Myocyte (in vitro differentiated cells): ENCODE results near the gene KIF26A. TPM values are rescaled to one million over a fixed set of nuclear protein-coding genes. Genes with fewer than 3 reads are reported as not detected.
"Not testable (repeated sequence)": the region's sequence is repeated elsewhere in the genome, so short reads cannot be mapped to it uniquely, and the experiment has no call there.

ENCODE experiments used
- DNase-seq: peaks from one replicate; pipeline ENCODE4 v3.0.0-alpha.2; 2012; ENCODE audit warnings: low read depth
- total RNA-seq: library from RNA; depleted of rRNA; stranded (reverse); fragments of >200 nt; gene quantifications from 2 replicates; pipeline ENCODE4 v1.2.3, GENCODE V29; 2014

KIF26A gene
- total RNA-seq, 1 donor from 2014 or later = not detected

DNA sequence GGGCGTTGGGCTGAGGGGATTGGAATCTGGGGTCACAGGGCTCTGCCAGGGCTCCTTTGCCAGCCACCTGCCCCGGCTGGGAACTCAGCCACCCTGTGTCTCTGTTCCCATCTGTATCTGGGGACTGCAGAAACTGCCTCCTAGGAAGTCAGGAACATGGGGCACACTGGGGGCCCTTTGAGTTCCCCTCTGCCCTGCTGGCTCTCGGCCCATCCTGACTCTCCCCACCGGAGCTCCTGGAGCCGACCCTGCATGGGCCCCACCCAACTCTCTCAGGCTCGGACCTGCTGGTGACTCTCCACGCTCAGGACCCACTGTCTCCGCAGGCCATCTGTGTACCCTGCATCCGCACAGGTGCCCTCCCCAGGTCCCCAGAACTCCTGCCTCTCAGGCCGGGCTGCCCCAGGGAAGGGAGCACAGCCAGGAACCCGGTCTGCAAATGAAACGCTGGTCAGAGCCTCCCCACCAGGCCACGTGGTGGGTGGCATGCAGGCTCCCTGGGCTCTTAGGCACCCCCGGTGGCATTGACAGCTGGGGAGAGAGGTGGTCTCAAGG is 82.8 kb downstream of the KIF26A start:
- no peak for DNase-seq

DNA sequence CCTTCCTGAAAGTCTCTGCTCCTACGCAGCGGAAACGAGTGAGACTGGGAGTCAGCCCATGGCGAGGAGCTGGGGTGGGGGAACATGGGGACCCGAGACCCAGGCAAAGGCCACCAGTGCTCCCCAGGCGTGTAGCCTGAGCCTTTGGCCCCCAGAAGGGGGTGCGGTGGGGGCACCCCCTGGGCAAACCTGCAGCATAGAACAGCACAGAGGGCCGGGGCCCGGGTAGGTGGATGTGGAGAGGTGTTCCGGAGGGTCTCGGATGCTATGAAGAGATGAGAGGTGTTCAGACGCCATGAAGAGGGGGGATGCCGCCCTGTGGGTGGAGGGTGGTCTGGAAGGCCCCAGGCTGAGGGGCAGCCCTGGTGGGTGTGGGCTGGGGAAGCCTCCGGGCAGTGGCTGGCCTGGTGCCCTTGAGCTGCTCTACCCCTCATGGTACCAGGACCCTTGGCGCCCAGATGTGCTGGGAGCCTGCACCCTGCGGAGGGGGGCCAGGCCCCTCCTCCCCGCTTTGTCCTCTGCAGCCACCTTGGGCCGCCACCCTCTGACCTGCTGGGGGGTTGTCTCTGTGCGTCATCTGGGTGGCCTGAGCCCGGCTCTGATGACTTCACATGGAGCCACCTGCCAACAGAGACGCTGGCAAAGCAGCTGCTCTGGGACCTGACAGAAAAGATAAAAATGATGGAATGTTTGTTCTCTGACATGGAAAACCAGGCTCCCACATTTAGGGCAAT is 83.4 kb downstream of the KIF26A start:
- DNase-seq = no peak

DNA sequence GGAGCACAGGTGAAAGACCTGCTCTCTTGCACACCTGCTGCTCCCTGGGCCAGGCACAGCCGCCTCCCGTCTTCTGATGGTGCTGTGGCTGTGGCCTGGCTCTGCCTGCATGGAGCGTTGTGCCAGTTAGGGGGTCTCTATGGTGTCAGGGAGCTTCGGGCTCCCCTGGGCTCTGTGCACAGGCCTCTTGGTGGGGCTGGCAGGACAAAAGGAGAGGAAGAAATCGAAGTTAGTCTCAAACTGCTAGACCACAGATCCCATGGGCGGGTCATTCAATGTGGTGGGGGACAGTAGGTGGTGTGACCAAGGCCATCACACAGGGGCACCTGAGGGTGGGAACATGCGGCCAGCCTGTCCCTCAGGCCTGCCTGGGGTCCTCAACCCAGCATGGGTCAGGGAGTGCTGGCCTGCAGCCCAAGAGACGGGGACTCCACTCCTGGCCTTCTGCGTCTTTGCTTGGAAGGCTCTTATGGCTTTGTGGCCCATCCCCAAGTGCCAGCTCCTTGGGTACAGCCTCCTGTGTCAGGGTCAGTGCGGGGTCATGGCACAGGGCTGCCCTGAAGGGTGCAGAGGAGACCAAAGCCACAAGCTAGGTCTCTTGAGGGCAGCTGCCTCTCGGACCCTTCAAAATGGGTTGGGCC is 84.1 kb downstream of the KIF26A start:
- no peak for DNase-seq

DNA sequence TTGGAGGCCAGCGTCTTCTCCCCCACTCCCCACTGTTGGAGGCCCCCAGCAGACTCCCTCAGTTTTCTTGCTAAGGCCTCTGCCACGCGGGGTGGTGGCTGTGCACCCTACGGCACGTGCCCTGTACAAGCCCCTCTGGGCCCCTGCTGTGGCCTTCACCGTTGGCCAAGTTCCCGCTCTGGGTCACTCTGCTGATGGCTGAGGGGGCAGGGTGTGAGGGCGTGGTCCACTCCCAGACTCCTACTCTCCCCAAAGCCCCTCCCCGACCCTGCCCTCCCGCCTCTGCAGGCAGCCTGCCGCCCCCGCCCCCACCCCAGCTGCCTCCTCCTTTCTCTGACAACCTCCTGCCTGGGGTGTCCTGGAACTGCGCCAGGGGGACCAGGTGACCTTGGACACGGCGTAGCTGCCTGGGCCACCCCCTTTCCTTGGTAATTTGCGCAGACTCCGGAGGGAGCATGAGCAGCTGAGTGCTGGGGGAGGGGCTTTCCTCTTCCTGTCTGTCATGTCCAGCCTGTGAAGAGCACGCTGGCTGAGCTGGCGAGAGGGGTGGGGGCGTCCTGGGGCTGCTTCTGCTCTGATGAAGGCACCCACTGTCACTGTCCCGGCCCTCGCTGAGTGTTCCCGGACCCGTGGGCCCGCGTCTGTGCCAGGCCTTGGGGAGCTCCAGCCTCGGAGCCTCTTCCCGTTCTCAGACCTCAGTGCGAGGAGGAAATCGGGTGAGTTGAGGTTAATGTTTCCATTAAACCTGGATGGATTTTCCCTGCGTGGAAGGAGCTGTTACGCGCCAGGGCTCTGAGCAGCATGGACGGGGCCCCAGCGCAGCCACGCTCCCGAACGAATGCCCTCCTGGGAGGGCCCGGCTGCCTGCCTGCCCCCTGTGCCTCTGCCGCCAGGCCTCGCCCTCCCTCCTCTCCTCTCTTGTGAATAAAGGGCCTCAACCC is 85.0 kb downstream of the KIF26A start:
- no peak for DNase-seq

DNA sequence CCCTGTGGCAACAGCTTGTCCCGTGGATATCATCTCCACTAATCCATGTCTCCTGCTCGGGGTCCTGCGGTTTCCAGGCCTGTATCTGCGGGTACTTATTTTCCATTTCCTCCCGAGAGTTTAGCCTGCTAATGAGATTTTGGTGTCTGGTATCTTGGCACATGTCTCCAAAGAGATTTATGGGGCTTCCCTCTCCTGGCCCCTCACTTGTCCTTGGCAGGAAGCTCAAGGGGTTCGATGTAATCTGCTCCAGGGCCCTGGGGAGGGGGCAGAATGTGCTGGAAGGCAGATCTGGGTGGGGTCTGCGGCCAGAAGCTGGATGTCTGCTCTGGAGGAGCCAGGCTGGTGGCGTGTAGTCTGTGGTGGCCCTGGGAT is 85.7 kb downstream of the KIF26A start:
- no peak for DNase-seq

DNA sequence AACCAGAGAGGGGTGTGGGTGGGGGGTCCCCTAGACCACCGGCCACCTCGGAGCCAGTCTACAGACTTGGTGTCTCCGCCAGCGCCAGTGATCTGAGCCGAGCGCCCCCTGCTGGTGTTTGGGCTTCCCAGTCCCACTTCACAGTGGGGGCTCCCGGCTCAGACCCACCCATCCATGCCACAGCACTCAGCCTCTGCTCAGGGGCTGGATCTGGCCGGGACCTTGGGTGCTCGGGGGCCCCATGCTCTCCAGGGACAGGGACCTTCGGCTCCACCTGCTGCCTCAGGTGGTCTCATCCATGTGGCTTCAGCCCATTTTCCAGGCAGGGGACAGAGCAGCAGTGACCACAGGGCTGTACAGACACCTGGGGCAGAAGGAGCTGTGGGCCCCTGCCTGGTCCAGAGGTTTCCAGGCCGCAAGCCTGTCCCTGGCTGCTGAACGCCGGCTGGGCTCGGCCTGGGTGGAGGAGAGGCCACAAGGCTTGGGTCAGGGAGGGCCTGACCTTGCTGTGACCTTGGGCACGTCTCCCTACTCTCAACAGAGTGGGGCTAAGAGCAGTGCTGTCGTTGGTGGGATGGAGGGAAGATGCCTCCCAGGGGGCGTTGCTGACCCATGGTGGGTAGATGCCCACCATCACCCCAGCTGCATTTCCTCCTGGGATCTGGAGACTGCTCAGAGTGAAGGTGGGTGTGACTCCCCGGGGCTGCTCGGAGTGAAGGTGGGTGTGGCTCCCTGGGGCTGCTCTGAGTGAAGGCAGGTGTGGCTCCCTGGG is 86.3 kb downstream of the KIF26A start:
- DNase-seq = no peak

DNA sequence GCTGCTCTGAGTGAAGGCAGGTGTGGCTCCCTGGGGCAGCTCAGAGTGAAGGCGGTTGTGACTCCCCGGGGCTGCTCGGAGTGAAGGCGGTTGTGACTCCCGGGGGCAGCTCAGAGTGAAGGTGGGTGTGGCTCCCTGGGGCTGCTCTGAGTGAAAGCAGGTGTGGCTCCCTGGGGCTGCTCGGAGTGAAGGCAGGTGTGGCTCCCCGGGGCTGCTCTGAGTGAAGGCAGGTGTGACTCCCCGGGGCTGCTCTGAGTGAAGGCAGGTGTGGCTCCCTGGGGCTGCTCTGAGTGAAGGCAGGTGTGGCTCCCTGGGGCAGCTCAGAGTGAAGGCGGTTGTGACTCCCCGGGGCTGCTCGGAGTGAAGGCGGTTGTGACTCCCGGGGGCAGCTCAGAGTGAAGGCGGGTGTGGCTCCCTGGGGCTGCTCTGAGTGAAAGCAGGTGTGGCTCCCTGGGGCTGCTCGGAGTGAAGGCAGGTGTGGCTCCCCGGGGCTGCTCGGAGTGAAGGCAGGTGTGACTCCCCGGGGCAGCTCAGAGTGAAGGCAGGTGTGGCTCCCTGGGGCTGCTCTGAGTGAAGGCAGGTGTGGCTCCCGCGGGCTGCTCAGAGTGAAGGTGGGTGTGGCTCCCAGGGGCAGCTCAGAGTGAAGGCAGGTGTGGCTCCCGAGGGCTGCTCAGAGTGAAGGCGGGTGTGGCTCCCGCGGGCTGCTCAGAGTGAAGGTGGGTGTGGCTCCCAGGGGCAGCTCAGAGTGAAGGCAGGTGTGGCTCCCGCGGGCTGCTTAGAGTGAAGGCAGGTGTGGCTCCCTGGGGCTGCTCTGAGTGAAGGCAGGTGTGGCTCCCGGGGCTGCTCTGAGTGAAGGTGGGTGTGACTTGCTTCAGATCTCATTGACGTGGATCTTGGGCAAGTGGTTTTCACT is 87.1 kb downstream of the KIF26A start:
- not testable (repeated sequence) for DNase-seq

DNA sequence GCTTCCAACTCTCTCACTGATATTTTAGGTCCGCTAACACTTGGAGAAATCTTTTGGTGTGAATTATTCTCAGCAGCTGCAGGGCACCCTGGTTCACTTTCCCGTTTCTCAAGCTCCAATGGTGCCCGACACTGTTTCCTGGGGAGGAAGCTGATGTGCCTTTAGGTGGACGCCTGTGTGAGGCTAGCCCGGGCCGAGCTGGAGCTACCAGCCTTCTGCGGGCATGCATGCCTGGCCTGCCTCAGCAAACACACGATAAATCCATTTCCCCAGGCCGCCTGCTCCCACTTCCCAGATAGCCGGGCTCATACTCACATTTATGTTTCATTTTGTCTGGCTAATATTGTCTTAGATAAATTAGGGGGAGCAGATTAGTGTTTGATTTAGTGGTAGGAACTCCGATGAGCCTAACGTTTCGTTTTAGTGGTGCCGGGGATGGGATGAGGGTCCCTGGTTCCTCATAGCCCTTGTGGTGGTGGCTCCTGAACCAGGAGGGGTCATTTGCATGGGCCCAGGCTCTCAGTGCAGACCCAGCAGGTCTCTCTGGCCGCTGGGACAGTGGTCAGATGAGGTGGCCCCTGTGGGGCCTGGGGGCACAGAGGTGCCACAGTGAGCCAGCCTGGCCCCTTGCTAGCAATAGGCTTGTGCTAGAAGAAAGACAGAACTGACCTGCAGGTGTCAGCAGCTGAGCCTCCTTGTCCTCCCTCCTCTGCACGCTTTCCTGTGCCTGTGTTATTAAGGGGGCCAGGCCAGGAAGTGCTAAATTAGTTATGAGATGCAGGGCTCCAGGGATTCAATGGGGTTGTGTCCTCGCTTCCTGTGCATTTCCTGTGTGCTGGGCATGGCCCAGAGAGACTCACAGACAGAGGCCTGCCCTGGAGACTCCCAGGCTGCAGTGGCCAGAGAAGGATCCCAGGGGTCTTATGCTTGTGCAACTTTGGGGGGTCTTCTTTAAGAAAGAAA is 88.3 kb downstream of the KIF26A start:
- DNase-seq = no peak

DNA sequence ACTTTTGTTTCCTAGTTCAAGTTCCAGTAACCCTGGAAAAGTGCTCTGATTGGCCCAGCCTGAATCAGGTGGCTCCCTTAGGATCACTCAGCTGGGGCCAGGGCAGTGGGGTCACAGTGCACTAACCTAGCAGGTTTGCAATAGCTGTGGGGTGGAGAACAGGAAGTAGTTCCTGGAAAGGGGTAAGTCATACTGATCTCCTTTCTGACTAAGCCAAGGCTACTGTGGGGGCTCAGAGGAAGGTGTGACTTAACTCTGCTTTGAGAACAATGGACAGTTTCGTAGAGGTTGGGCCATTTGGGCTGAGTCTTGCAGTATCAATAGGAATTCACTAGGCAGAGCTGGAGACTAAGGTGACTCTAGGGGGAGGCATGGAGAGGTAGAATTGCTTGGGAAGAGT is 89.4 kb downstream of the KIF26A start:
- no peak for DNase-seq

DNA sequence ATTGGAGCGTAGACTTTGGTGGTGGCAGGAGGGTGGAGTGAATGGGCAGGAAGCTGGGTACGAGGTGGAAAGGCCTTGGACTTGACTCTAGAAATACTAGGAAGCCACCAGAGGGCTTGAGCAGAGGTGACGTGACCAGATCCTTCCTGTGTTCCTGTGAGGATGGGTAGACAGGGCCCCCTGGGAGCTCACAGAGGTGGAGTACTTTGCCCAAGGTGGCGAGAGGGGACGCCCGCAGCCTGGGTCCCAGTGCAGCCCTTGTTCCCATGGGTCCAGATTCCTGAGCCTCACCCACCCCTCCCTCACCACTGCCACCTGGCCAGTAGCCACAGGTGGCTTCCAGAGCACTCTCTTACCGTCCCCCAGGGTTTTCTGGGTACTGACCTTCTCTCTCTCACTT is 89.8 kb downstream of the KIF26A start:
- no peak for DNase-seq

DNA sequence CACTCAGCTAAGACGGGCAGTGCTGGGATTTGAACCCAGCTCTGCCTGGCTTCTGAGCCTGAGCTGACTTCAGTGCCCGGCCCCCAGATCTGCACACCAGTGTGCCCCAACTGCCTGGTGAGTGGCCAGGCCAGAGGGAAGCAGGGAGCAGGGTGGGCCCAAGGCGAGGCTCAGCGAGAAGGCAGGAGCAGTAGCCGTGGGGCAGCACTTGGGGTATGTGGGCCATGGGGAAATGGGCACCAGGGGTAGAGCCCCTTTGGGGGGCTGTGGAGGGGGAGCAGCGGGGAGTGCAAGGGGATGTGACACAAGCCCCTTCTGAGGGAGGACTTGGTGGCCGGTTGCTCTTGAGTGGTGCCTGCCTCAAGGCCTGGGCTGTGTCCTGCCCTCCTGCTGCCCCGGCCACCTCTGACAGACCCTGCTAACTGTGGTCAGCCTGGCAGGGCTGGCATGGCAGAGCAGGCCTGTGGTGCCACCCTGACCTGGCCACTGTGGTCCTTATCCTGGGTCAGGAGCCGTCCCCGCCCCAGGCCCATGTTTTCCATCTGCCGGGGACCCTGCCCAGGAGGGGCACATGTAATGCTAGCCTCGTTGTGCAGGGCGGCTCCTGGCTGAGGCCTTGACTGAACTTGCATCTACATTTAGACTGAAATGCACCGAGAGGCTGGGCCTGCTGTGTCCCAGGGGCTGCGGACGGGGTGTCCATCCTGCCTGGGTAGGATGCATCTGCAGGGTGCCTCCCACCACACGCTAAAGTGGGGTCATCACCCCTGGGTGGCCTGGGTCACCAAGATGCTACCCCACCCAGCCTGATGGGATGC is 90.5 kb downstream of the KIF26A start:
- DNase-seq = no peak

DNA sequence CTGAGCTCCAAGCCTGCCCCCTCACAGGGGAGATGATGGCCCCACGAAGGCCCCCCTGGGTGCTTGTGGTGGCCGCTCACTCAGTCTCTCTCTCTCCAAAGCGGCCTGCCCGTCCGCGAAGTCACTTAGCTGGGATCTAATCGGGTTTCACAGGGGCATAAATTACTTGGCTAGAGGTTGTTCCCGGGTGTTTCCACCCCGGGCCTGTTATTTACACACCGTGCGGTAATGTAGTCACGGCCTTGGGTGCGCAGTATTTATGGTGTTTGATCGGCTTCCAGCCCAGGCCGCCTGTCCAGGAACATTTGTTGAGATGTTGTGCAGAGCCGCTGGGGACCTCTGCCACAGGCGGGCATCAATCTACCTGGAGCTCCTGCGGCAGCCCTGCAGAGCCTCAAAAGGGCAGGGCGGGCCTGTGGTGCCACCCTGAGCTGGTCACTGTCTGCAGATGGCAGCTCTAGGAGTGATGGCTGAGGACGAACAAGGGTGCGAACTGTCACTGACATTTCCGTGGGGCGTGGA is 91.2 kb downstream of the KIF26A start:
- no peak for DNase-seq

DNA sequence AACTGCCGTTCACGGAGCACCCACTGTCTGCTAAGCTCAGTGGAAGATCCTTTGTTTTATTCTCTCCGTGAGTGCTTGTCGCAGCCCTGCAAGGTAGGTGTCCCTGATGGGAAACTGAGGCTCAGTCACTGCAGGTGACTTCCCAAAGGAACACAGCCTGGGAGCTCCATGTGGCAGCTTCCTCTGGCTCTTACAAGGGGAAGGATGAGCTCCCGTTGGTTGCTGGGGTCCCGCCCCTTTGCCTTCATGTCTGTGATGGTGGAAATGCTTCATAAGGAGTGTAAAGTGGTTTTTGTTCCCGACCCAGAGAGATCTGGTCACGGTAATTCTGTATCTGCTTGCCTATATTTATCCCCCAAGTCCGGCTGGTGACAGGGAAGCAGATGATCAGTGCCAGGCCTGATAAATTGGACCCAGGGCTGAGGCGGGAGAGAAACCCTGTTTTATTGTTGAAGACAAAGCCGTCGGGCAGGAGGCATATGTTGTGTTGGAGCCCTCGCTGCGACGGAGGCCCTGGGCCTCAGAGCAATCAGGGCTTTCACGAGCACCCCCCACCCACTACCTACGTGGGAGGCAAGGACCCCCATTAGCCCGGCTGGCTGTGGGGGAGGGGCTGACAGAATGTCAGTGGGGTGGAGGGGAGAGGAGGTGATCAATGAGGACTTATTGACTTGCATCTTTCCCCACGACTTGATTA is 91.9 kb downstream of the KIF26A start:
- no peak for DNase-seq
